Coronary artery (tissue), 2 donors: Measurements from ENCODE around the gene NOP9.
A peak's percentile ranks its signal among the peaks of the same experiment; 100 is the strongest.

Experiments
- DNase-seq: peaks from one replicate; pipeline ENCODE4 v3.0.0-alpha.2; 2017; ENCODE audit warnings: low spot score
- H3K27ac ChIP-seq, 2 donors: fragments of 200-600 bp; sonication (generic); one replicate each; pipeline ENCODE4 v1.5.1; 2016 to 2019
- H3K4me3 ChIP-seq: fragments of 200-600 bp; sonication (generic); 2 replicates; pipeline ENCODE4 v1.5.1; 2016; ENCODE audit warnings: mild to moderate bottlenecking, moderate library complexity
- CTCF ChIP-seq: fragments of 200-600 bp; sonication (generic); IDR thresholded peaks from one replicate; pipeline ENCODE4 v1.5.1; 2019; ENCODE audit warnings: antibody characterized with exemption

NOP9 gene

GRCh38 chr14:24269910-24270536 is 29.6 kb upstream of the NOP9 start:
- no peak overlapping the region for H3K4me3 ChIP-seq
- H3K27ac ChIP-seq, result no peak overlapping the region
- no peak for TF ChIP-seq CTCF
- no peak for DNase-seq

- TF ChIP-seq CTCF, result no peak
- peak overlapping the region; percentile 94 for H3K4me3 ChIP-seq
- peak overlapping the region; percentile 93 to 99 for H3K27ac ChIP-seq
- no peak for DNase-seq
Measured at GRCh38 chr14:24270537-24271133, 29.0 kb upstream of the NOP9 start.

- peak; percentile 82 for DNase-seq
Measured at GRCh38 chr14:24271134-24271833, 28.4 kb upstream of the NOP9 start, which contains the start of gene RABGGTA. Gene RABGGTA, minus strand, starts transcription at chr14:24271597. Its CDS starts 482 bp downstream, at chr14:24271115.

GRCh38 chr14:24271834-24272263 is 27.8 kb upstream of the NOP9 start:
- Histone ChIP-seq H3K27ac (peak overlapping the region; percentile 93 to 99), H3K4me3 (peak overlapping the region; percentile 94)
- no peak for DNase-seq
- no peak for TF ChIP-seq CTCF

More at GRCh38 chr14:24271134-24271833, 28.4 kb upstream of the NOP9 start, which contains the start of gene RABGGTA:
- H3K4me3 ChIP-seq, result peak within 1 kb of the TSS; percentile 94
- H3K27ac ChIP-seq, result peak within 1 kb of the TSS; percentile 93 to 99
- peak; percentile 65 for TF ChIP-seq CTCF

GRCh38 chr14:24272467-24272866 is 27.2 kb upstream of the NOP9 start:
- no peak overlapping the region for H3K27ac ChIP-seq
- no peak for DNase-seq
- no peak overlapping the region for H3K4me3 ChIP-seq
- TF ChIP-seq CTCF, result no peak

- H3K4me3 ChIP-seq, result no peak overlapping the region
- H3K27ac ChIP-seq, result no peak overlapping the region
- no peak for TF ChIP-seq CTCF
- DNase-seq, result no peak
Measured at GRCh38 chr14:24273422-24273998, 26.1 kb upstream of the NOP9 start.
